NCI-H1694 (cell line): Measurements from ENCODE around the gene HIKESHI.

ENCODE experiments used
- DNase-seq: peaks from one replicate; lab custom pipeline; 2025; lab: John Stamatoyannopoulos, UW

Gene HIKESHI

GRCh38 chr11:86374586-86374985, 72.5 kb downstream of the HIKESHI start, which contains the start of gene CCDC81:
CCDC81 (plus strand) TSS chr11:86374887; CDS start chr11:86375164, 277 bp downstream.
- no peak for DNase-seq

- no peak for DNase-seq
Observed at GRCh38 chr11:86377972-86378371, 75.9 kb downstream of the HIKESHI start.

GRCh38 chr11:86380295-86381059, 78.4 kb downstream of the HIKESHI start:
- DNase-seq, result no peak

GRCh38 chr11:86383041-86383955, 81.3 kb downstream of the HIKESHI start:
- DNase-seq, result no peak

- no peak for DNase-seq
Observed at GRCh38 chr11:86386283-86386682, 84.2 kb downstream of the HIKESHI start.

- no peak for DNase-seq
Observed at GRCh38 chr11:86386746-86387145, 84.7 kb downstream of the HIKESHI start.

DNA sequence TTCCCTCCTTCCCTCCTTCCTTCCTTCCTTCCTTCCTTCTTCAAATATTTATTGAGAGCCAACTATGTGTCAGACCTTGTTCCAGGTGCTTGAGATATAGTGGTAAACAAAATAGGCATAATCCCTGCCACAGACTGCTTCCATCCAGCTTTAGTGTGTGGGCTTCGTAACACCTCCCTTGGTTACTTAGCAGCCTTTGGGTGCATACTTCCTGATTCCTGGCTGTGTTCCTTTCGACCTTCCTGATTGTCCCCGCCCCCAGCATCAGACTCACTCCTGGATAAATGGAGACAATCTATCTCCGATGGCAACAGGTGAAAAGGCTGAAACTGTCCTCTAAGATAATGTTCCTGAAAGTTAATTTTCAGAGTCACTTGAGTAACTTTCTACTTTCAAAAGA, 86.2 kb downstream of the HIKESHI start:
- DNase-seq, result no peak

GRCh38 chr11:86390487-86390886, 88.4 kb downstream of the HIKESHI start:
- no peak for DNase-seq

DNA sequence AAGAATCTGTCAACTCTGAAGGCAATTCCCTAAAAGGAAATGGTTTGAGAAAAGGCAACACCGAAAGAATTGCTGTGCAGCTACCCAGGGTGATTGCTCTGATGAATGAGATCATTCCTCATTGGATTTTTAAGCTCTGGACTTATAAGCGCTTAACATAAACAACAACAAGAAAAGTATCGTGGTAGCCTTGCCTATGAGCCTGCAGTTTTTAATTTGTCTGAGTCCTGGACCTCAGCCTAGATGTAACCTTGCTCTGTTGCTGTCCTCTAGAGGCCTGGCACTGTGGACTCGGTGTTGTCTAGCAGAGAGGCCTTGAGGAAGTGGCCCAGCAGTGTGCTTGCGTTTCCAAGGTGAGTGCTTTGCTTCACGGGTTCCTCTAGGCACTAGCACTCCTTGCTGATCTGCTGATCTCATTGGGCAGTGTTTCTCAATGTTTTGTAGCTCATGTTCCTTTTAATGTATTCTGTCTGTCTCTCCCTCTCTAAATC, 93.1 kb downstream of the HIKESHI start:
- no peak for DNase-seq
